Activated CD4-positive, alpha-beta T cell treated with anti-CD3 and anti-CD28 coated beads for 36 hours (primary cell): ENCODE data around the gene MBTPS1. TPM values are rescaled to one million over a fixed set of nuclear protein-coding genes. Genes with fewer than 3 reads are reported as not detected.

Experiments used
- ATAC-seq: fragments of 200-7000 bp; cut with Tn5 transposase; one replicate; pipeline ENCODE4 v1.10.0; 2021; ENCODE audit warnings: mild to moderate bottlenecking, moderate library complexity
- CTCF ChIA-PET: fragments of 350-600 bp; sonication (Branson Sonifier 250); formaldehyde crosslinking; loops from one replicate; lab custom pipeline; 2021; ENCODE audit warnings: antibody characterized with exemption; lab: Charles Lee
- POLR2A ChIA-PET: fragments of 350-600 bp; sonication (Branson Sonifier 250); formaldehyde crosslinking; loops from one replicate; lab custom pipeline; 2021; ENCODE audit warnings: antibody characterized with exemption, inconsistent platforms; lab: Charles Lee
- DNase-seq: peaks from one replicate; pipeline ENCODE4 v3.0.0-alpha.2; 2020
- H3K27ac Mint-ChIP-seq: one replicate; pipeline ENCODE4 v1.8.0; 2021; ENCODE audit warnings: mixed read lengths
- H3K27me3 Mint-ChIP-seq: one replicate; pipeline ENCODE4 v1.8.0; 2021; ENCODE audit warnings: mixed read lengths
- H3K36me3 Mint-ChIP-seq: one replicate; pipeline ENCODE4 v1.8.0; 2021; ENCODE audit warnings: low read depth, mixed read lengths
- H3K4me1 Mint-ChIP-seq: one replicate; pipeline ENCODE4 v1.8.0; 2021; ENCODE audit warnings: mixed read lengths
- H3K4me3 Mint-ChIP-seq: one replicate; pipeline ENCODE4 v1.8.0; 2021; ENCODE audit warnings: mild to moderate bottlenecking, moderate library complexity, mixed read lengths
- H3K9me3 Mint-ChIP-seq: one replicate; pipeline ENCODE4 v1.8.0; 2021; ENCODE audit warnings: low read depth, mixed read lengths
- intact Hi-C, 2 experiments: fragments of 100-400 bp; cut with DNase I in 1 of 2; cut with micrococcal nuclease in 1 of 2; formaldehyde crosslinking; loops; one replicate each; pipeline versions ENCODE4 v1.14.2 to v1.15.1; 2022 to 2024; cut with DNase I, micrococcal nuclease
- total RNA-seq, 2 experiments: library from RNA; stranded (reverse); gene quantifications; one replicate each; pipeline ENCODE4 v1.2.3, GENCODE V29; 2021

The MBTPS1 gene
- total RNA-seq, 2 experiments from 2014 or later: 32.0 to 32.2 TPM

DNA sequence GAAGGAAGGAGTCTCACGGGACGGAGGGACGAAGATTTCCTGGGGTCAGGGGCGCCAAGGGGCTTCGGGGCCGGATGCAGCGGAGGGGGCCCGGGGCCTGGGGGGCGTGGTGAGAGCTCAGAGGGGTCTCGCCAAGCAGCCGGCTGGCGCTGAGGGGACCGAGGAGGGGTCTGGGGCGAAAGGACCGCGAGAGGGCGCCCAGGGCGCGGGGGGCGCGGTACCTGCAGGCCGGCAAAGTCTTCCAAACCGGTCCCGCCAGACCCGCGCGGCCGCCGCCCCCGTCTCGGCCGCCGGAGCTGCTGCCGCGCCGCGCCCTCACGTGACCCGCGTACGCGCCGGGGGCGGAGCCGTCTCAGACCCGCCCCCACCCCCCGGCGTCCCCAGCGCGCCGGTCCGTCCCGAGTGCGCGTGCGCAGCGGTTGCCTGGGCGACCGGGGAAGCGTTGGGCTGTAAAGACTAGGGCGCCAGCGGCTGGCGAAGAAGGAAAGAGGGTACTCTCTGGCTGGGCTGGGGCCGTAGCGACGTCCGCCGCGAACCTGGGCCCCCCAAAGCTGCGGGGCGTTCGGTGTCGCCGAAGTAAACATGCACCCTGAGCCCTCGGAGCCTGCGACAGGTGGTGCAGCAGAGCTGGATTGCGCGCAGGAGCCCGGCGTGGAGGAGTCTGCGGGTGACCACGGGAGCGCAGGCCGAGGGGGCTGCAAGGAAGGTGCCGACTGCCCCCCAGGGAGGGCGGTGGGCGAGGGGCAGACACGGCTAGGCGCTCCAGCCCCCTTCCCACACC lies 28.3 kb upstream of the MBTPS1 start, which contains the start of the genes DNAAF1 and HSDL1:
DNAAF1 (plus strand) TSS at position 450 of the 781 bp plus-strand sequence; CDS start at position 583, 133 bp downstream.
HSDL1 (minus strand) TSS at position 319 of the 781 bp plus-strand sequence. CDS start 13,856 bp downstream, outside the sequence.
- peak within 1 kb of the TSS; percentile 72 for H3K27ac Mint-ChIP-seq
- H3K4me3 Mint-ChIP-seq: peak within 1 kb of the TSS; percentile 95
- no peaks in the 10 kb centered on the region for H3K36me3 Mint-ChIP-seq
- H3K27me3 Mint-ChIP-seq: peaks cover 4% of the 10 kb centered on the region
- intact Hi-C loops: loop anchor here (1.0 to 5.0 kb wide), 11 partner anchors 29 to 882 kb away; partner anchors contain the start of genes MBTPS1 (in 2 of the 2), TAF1C (in 2 of the 2), KIAA0513 (in 1 of the 2) and MEAK7 (in 1 of the 2)
- ATAC-seq: peak; percentile 84
- DNase-seq: peak; percentile 96
- H3K9me3 Mint-ChIP-seq: no peaks in the 10 kb centered on the region
- CTCF ChIA-PET: interaction anchor here (1.0 to 1.4 kb wide), 2 partner anchors 27 to 57 kb away, joined by 4 read pairs; no protein-coding TSS in a partner anchor
- POLR2A ChIA-PET: interaction anchor here (1.4 kb wide), 1 partner anchor 28 kb away, joined by 11 read pairs; the partner anchor contains the start of gene MBTPS1
- H3K4me1 Mint-ChIP-seq: peaks cover 12% of the 10 kb centered on the region

DNA sequence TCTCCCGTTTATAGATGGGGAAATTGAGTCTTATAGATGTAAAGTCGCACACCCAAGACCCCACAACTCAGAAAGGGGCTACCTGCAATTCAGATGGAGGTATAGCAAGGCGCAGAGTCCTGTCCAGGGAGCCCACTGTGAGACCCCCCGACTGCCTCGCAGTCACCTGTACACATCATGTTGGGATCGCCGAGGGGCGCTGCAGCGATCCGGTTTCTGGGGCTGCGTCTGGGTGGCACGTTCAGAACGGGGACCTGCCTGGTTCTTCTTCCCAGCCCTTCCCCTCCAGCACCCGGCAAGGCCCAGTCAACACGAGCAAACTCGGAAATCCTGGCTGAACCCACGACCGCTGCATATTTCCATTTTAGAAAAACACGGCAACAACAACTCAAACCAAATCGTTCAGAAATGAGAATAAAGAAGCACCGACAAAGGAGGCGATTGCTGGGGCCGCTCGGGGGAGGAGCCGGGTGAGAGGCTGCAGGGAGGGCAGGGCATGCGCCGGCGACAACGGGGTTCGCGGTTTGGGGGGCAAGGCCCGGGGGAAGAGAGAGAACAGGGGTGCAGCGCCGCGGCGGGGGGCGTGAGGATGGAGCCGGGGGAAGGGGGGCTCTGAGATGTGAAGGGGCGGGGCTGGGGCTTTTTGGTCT lies 27.6 kb upstream of the MBTPS1 start:
- intact Hi-C loops: loop anchor here (2.0 to 5.0 kb wide), 3 partner anchors 33 to 336 kb away; partner anchors contain the start of gene TAF1C (in 1 of the 2)
- Mint-ChIP-seq H3K4me3 (peak overlapping the region; percentile 95), H3K4me1 (peaks cover 20% of the 10 kb centered on the region), H3K27ac (peak overlapping the region; percentile 72), H3K27me3 (peaks cover 4% of the 10 kb centered on the region), H3K9me3 (no peaks in the 10 kb centered on the region), H3K36me3 (peaks cover 3% of the 10 kb centered on the region)
- CTCF ChIA-PET: interaction anchor here (0.7 to 1.4 kb wide), 5 partner anchors 27 to 56 kb away, joined by 3 to 6 read pairs (median 4); partner anchors contain the start of gene MBTPS1
- DNase-seq (peak; percentile 69), ATAC-seq (peak; percentile 57)
- POLR2A ChIA-PET: interaction anchor here (1.4 kb wide), 1 partner anchor 27 kb away, joined by 11 read pairs; the partner anchor contains the start of gene MBTPS1

DNA sequence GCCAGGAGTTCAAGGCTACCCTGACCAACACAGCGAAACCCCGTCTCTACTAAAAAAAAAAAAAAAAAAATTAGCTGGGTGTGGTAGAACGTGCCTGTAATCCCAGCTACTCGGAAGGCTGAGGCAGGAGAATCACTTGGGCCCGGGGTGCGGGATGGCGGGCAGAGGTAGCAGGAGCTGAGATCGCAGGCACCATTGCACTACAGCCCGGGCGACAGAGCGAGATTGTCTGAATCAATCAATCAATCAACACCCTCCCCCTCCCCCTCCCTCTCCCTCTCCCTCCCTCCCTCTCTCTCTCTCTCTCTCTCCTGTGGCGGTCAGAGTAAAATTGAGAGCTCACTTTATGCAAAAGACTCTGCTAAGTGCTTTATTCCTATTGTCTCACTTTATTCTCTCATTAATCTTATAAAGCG lies 27.1 kb upstream of the MBTPS1 start:
- H3K27ac Mint-ChIP-seq: peak overlapping the region; percentile 72

DNA sequence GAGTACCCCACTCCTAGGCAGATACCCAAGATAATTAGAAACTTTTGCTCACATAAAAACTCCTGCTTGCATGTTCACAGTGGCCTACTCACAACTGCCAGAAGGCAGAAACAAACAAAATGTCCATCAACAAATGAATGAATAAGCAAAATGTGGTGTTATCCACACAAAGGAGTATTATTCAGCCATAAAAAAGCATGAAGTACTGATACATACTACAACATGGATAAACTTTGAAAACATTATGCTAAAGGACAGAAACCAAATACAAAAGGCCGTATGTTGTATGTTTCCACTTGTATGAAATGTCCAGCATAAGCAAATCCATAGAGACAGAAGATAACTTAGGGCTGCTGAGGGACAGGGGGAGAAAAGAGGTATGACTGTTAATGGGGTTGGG lies 26.3 kb upstream of the MBTPS1 start:
- no peak for DNase-seq
- Mint-ChIP-seq H3K27me3 (no peaks in the 10 kb centered on the region), H3K36me3 (peaks cover 3% of the 10 kb centered on the region), H3K9me3 (no peaks in the 10 kb centered on the region), H3K4me1 (peaks cover 31% of the 10 kb centered on the region), H3K4me3 (peak overlapping the region; percentile 95), H3K27ac (no peak overlapping the region)
- POLR2A ChIA-PET: no interaction called here
- ATAC-seq: no peak
- intact Hi-C loops: loop anchor here in 1 of 2 experiments (5.0 kb wide), 1 partner anchor 34 kb away; no protein-coding TSS in a partner anchor
- CTCF ChIA-PET: interaction anchor here (0.6 to 1.2 kb wide), 8 partner anchors 9 to 57 kb away, joined by 3 to 6 read pairs (median 4); partner anchors contain the start of gene MBTPS1

More for the DNA sequence above, 27.1 kb upstream of the MBTPS1 start:
- Mint-ChIP-seq H3K36me3 (peaks cover 3% of the 10 kb centered on the region), H3K4me1 (peaks cover 25% of the 10 kb centered on the region), H3K4me3 (peak overlapping the region; percentile 95), H3K9me3 (no peaks in the 10 kb centered on the region), H3K27me3 (peaks cover under 1% of the 10 kb centered on the region)
- ATAC-seq (no peak), DNase-seq (peak; percentile 44)
- POLR2A ChIA-PET: no interaction called here
- intact Hi-C loops: loop anchor here (2.0 to 5.0 kb wide), 3 partner anchors 34 to 335 kb away; partner anchors contain the start of gene TAF1C (in 1 of the 2)
- CTCF ChIA-PET: interaction anchor here (0.7 to 1.2 kb wide), 4 partner anchors 27 to 31 kb away, joined by 3 to 6 read pairs (median 5); partner anchors contain the start of gene MBTPS1

DNA sequence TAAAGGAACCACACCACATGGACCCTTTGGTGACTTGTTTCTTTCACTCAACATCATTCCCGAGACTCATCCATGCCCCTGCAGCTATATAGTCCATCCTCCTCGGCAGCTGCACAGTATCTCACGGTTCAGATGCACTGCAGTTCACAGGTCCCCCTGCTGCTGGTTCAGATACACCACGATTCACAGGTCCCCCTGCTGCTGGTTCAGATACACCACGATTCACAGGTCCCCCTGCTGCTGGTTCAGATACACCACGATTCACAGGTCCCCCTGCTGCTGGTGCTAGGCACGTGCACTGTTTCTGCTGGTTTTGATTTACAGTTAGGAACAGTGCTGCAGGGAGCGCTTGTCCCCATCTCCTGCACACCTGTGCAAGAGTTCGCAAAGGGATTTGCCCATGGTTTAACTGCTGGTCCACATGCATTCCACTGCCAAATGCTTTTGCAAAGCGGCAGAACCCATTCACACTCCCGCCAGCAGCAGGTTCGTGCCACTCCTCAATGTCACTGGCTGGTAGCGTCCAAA lies 24.5 kb upstream of the MBTPS1 start:
- ChIA-PET CTCF (interaction anchor here (0.8 to 1.4 kb wide), 3 partner anchors 8 to 52 kb away, joined by 3 to 6 read pairs (median 4); partner anchors contain the start of gene MBTPS1), POLR2A (no interaction called here)
- Mint-ChIP-seq H3K27ac (no peak overlapping the region), H3K4me1 (peaks cover 45% of the 10 kb centered on the region), H3K4me3 (no peak overlapping the region), H3K36me3 (peaks cover 3% of the 10 kb centered on the region), H3K27me3 (no peaks in the 10 kb centered on the region), H3K9me3 (no peaks in the 10 kb centered on the region)
- ATAC-seq (no peak), DNase-seq (peak; percentile 47)
- intact Hi-C loops: loop anchor here in 1 of 2 experiments (5.0 kb wide), 1 partner anchor 36 kb away; no protein-coding TSS in a partner anchor

DNA sequence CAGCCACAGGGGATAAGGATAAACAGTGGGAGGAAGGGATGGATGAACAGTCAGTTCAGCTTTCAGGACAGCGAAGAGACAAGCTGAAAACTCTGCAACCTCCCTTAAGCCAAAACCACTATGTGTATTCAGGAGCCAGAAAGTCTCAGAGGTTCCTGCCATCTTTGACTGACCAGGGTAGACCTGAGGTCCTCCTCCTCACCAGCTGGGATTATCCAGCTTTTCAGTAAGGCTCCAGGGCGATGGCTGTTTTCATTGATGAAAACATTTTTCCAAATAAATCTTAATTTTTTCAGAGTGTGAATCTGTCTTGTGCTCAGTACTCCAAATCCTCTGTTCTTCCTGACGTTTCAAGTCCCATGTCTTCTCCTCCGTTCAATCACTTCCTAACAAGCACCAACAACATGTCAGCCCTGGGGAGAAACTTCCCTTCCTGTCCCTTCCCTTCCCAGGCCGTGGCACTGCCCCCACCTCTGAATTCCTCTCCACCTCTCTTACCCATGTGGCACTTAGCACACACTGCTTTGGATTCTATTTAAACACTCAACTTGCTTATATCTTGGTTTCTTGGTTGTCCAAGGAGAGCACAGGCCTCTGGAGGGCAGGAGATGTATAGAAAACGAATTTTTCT lies 23.0 kb upstream of the MBTPS1 start:
- no peak for ATAC-seq
- intact Hi-C loops: loop anchor here in 1 of 2 experiments (2.0 to 5.0 kb wide), 2 partner anchors 38 to 55 kb away; no protein-coding TSS in a partner anchor
- DNase-seq: no peak
- H3K36me3 Mint-ChIP-seq: peaks cover 3% of the 10 kb centered on the region
- H3K9me3 Mint-ChIP-seq: no peaks in the 10 kb centered on the region
- H3K4me3 Mint-ChIP-seq: no peak overlapping the region
- no peaks in the 10 kb centered on the region for H3K27me3 Mint-ChIP-seq
- CTCF ChIA-PET: interaction anchor here (0.6 to 1.4 kb wide), 3 partner anchors 23 to 54 kb away, joined by 3 to 5 read pairs (median 3); partner anchors contain the start of gene MBTPS1
- H3K4me1 Mint-ChIP-seq: peaks cover 51% of the 10 kb centered on the region
- no peak overlapping the region for H3K27ac Mint-ChIP-seq
- POLR2A ChIA-PET: no interaction called here

DNA sequence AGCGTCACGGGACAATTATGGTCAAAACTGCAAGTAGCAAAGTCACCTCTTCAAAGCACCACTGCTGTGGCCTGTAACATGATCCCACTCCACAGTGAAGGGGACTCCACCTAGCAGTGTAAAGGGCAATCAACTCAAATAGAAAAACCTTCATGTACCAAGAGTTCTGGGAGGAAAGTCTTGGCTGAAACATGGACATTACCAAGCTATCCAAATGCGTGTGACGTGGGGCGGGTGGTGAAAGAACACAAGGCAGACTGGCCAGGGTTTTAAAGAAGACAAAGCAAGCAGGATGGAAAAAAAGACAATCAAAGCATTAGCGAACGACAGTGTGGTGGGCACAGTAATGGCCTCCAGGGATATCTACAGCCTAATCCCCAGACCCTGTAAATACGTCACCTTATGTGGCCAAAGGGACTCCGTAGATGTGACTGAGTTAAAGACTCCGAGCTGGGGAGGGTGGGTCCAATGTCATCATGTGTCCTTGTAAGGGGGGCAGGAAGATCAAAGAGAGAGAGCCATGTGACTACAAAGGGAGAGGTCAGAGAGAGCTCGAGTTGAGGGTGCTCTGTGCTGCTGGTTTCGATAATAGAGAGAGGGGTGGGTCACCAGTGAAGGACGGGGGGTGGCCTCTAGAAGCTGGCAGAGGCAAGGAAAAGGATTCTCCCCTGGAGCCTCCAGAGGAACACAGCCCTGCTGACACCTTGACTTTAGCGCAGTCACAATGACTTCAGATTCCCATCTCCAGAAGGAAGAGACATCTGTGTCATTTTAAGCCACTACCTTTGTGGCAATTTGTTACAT lies 22.3 kb upstream of the MBTPS1 start:
- peak; percentile 59 for DNase-seq
- Mint-ChIP-seq H3K27me3 (no peaks in the 10 kb centered on the region), H3K9me3 (no peaks in the 10 kb centered on the region), H3K27ac (peak overlapping the region; percentile 32), H3K36me3 (peaks cover 3% of the 10 kb centered on the region), H3K4me3 (no peak overlapping the region), H3K4me1 (peaks cover 49% of the 10 kb centered on the region)
- intact Hi-C loops: loop anchor here in 1 of 2 experiments (2.0 kb wide), 1 partner anchor 54 kb away; no protein-coding TSS in a partner anchor
- peak; percentile 96 for ATAC-seq
- POLR2A ChIA-PET: no interaction called here
- CTCF ChIA-PET: interaction anchor here (0.6 to 1.4 kb wide), 7 partner anchors 22 to 59 kb away, joined by 3 to 5 read pairs (median 3); partner anchors contain the start of genes MBTPS1 and TAF1C

DNA sequence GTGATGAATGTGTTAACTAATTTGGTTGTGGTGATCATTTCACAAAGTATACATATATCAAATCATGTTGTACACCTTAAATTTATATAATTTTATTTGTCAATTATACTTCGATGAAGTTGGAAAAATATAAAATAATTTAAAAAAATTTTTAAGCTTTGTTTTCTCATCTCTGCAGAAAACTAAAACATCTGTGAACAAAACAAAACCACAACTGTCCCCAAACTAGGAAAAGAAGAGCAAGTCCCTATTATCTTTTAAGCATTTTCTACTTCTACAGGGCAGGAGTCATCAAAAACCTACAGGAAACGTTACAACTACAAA lies 21.7 kb upstream of the MBTPS1 start:
- Mint-ChIP-seq H3K9me3 (no peaks in the 10 kb centered on the region), H3K4me1 (peaks cover 47% of the 10 kb centered on the region), H3K27me3 (no peaks in the 10 kb centered on the region), H3K36me3 (peaks cover 3% of the 10 kb centered on the region), H3K27ac (peak overlapping the region; percentile 32), H3K4me3 (no peak overlapping the region)
- CTCF ChIA-PET: interaction anchor here (0.5 to 1.4 kb wide), 7 partner anchors 10 to 58 kb away, joined by 3 to 5 read pairs (median 4); partner anchors contain the start of genes MBTPS1 and TAF1C
- intact Hi-C loops: loop anchor here in 1 of 2 experiments (2.0 kb wide), 1 partner anchor 54 kb away; no protein-coding TSS in a partner anchor
- POLR2A ChIA-PET: no interaction called here
- DNase-seq: no peak
- no peak for ATAC-seq

DNA sequence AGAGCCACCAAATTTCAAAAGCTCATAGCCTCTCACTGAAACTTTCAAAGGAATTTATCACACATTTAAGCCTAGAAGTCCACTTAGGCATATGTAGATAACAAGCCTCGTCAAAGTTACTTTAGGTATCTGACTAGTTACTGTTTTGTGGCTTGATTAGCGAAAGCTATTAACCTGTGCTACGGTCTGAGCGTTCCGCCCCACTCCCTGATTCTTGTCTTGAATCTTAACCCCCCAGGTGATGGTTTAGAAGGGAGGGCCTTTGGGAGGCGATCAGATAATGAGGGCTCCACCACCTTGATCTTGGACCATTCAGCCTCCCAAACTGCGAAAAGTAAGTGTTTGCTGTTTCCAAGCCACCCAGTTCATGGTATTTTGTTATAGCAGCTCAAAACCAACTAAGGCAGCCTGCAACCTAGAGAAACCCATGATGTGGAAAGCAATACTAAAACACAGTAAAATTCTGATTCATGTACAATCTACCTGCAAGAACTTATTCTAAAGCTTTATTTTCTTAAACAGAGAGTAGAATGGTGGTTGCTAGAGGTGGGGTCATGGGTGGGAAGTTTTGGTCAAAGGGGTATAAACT lies 21.1 kb upstream of the MBTPS1 start:
- Mint-ChIP-seq H3K27ac (no peak overlapping the region), H3K27me3 (no peaks in the 10 kb centered on the region), H3K9me3 (no peaks in the 10 kb centered on the region), H3K4me3 (no peak overlapping the region), H3K36me3 (peaks cover 3% of the 10 kb centered on the region), H3K4me1 (peaks cover 43% of the 10 kb centered on the region)
- POLR2A ChIA-PET: no interaction called here
- ATAC-seq (no peak), DNase-seq (no peak)
- intact Hi-C loops: loop anchor here in 1 of 2 experiments (2.0 kb wide), 1 partner anchor 53 kb away; no protein-coding TSS in a partner anchor
- CTCF ChIA-PET: interaction anchor here (0.5 to 1.4 kb wide), 7 partner anchors 9 to 61 kb away, joined by 3 to 5 read pairs (median 4); partner anchors contain the start of gene TAF1C
